22Rv1 (cell line): ENCODE data around the gene THADA.

Experiments
- CTCF ChIP-seq: fragments of 450-650 bp; IDR thresholded peaks from 2 replicates; pipeline ENCODE4 v1.5.1; 2017; ENCODE audit warnings: mild to moderate bottlenecking
- ZFX ChIP-seq: fragments of 450-650 bp; IDR thresholded peaks from 2 replicates; pipeline ENCODE4 v1.6.1; 2017; ENCODE audit warnings: antibody characterized with exemption, borderline replicate concordance

GRCh38 chr2:43292297-43292696 lies 303.5 kb downstream of the THADA start:
- TF ChIP-seq CTCF, result no peak
- TF ChIP-seq ZFX, result no peak
